GM12874 (cell line): ENCODE measurements around the gene MRM1.

Source experiments
- CTCF ChIP-seq: IDR thresholded peaks from 2 replicates; pipeline ENCODE4 v1.5.1; 2011; ENCODE audit warnings: low read depth, mild to moderate bottlenecking, control low read depth, low read length, moderate library complexity; ENCODE audit not compliant: insufficient read depth

Gene MRM1

GRCh38 chr17:36612323-36612722 is 10.9 kb downstream of the MRM1 start:
- TF ChIP-seq CTCF: no peak

DNA sequence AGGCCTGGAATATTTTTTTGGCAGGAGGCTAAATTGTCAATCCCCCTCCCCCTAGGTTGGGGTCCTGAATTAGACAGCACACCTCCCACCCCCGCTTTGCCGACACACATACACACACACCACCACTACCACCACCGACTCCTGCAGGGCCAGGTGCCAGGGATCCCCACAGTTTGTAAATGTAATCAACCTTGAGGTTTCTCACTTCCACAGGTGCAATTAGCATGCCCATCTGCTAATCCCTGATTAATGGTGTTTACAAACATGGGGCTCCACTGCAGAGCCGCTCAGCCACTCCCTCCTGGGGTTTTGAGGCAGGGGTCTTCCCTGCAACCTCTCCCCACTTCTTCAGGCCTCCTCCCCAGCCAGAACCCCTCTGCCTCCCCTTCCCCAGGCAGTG is 11.8 kb downstream of the MRM1 start:
- TF ChIP-seq CTCF: no peak

GRCh38 chr17:36614081-36614480 is 12.7 kb downstream of the MRM1 start:
- no peak for TF ChIP-seq CTCF

- no peak for TF ChIP-seq CTCF
Observed at GRCh38 chr17:36614933-36615332, 13.6 kb downstream of the MRM1 start.

DNA sequence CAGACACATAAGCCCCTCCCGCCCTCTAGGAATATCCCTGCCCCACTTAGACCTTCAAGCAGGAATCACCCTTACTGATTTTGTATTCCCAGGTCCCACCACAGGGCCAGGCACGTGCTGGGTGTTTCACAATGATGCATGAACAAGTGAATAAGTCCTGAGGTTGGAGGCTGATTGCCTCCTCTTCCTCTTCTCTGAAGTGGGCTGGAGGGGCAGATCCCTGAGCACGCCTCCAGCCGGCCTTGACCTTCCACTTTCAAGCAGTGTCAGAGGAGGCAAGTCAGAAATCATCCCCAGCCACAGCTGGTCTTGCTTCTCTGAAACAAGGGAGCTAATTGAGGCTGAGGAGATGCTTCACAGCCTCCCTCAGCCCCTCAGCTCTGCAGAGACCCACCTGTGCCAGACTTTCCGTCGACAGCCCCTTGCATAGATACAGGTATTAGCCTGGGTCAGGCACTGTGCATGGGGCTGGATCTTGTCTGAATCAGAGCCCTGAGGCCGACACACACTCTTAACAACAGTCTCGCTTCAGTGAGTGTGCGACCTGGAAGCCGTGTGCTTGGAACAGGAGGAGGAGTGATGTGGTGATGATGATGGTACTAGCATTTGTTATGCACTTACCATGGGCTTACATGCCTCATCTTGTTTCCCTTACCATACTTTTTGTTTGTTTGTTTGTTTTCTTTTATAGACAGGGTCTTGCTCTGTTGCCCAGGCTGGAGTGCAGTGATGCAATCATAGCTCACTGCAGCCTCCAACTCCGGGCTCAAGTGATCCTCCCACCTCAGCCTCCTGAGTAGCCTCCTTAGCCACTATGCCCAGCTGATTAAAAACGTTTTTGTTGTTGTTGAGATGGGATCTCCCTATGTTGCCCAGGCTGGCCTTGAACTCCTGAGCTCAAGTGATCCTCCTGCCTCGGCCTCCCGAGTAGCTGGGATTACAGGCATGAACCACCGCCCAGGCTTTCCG is 15.0 kb downstream of the MRM1 start:
- TF ChIP-seq CTCF: no peak

- no peak for TF ChIP-seq CTCF
Observed at GRCh38 chr17:36617773-36618172, 16.4 kb downstream of the MRM1 start.

- TF ChIP-seq CTCF: no peak
Observed at GRCh38 chr17:36623281-36623680, 21.9 kb downstream of the MRM1 start.
